Stimulated activated CD8-positive, alpha-beta memory T cell treated with anti-CD3 and anti-CD28 coated beads, Interleukin-4, amount 100 ng/mL, for 48 hours (primary cell): ENCODE results near the gene TFAP2A.

Source experiments
- DNase-seq: peaks from one replicate; pipeline ENCODE4 v3.0.0-alpha.2; 2020

The TFAP2A gene

DNA sequence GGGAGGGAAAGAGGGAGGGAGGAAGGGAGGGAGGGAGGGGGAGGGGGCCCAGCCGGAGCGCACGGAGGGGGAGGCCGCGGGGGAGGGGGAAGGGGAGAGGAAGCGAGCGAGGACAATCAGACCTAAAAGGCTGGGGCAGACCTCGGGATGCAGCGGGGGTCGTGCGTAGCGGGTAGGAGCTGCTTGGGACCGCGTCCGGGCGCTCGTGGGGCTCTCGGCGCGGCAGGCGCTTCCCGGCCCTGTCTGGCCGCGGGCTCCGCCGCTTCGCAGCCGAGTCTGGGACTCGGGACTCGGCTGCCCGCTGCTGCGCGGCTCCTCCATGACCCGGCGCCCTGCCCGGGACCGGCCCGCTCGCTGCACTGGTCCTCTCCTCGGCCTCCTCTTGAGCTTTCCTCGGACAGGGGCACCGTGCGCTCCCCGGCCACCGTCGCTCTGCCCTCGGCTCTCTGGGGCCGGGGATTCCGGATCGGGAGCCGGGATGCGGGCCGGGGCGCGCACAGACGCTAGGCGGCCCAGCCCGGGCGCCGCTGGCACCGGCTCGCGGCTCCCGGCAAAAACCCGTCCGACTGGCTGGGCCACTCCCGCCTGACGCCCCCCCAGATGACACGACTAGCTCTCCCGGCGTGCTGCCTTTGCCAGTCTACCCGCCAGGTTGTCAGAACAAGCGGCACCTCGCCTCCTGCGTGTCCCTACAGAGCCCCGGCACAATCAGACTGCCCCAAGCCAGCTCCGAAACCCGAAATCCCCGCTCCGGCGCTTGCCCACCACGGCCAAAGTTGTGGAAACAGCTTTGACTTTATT lies 2.2 kb downstream of the TFAP2A start:
- DNase-seq = no peak

DNA sequence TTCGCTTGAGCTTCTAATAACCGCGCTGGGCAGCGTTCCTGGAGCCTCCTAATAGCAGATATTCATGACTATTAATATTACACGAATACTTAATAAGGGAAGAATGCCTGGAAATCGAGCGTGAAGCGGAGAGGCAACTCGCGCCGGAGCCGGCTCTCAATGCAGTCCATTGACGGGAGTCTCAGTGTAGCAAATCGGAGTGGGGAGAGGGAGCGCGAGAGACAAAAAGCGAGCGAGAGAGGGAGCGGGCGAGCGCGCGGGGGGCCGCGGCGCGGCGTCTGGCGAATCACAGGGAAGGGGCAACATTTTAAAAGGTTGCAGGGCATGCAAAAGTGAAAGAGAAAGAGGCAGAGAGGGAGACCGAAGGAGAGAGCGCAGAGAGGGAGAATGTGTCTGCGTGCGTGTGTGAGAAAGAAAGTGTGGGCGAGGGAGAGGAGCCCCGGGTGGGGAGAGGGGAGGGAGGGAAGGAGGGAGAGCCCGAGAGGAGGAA lies 2.9 kb downstream of the TFAP2A start:
- DNase-seq = peak; percentile 56

DNA sequence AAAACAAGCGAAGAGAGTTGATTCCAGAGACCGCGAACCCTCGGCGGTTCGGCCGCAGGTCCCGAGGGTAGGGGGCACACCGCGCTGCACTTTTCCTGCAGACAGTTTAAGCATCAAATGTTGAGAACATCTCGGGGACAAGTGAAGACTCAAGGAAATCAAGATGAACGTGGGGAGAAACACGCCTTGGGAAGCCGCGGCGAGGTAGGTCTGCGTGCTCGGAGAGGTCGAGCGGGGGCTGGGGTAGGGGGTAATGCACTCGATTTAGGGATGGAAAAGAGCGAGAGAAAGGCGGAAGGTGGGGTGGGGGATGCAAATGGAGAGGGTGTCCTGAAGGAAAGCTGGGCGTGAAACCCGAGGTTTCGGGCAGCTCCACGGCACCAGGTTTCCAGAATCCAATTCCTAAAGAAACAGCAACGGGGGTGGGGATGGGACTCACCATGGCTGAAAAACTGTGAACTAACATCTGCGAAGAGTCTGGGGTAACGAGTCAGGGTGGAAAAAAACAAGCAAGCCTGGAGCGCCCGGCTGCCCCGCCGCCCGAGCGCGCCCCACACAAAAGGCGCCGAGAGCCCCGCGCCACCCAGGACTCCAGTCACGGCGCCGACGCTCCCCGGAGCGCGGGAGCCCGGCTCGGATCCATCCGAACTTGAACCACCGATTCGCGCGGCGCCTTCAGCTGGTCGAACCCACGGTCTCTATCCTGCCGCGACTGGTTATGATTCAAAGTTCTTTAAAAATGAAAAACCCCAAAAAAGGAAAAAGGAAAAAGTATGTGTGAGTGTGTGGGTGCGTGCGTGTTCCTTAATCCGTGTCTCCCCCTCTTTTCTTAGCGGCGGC lies 3.5 kb downstream of the TFAP2A start:
- no peak for DNase-seq

DNA sequence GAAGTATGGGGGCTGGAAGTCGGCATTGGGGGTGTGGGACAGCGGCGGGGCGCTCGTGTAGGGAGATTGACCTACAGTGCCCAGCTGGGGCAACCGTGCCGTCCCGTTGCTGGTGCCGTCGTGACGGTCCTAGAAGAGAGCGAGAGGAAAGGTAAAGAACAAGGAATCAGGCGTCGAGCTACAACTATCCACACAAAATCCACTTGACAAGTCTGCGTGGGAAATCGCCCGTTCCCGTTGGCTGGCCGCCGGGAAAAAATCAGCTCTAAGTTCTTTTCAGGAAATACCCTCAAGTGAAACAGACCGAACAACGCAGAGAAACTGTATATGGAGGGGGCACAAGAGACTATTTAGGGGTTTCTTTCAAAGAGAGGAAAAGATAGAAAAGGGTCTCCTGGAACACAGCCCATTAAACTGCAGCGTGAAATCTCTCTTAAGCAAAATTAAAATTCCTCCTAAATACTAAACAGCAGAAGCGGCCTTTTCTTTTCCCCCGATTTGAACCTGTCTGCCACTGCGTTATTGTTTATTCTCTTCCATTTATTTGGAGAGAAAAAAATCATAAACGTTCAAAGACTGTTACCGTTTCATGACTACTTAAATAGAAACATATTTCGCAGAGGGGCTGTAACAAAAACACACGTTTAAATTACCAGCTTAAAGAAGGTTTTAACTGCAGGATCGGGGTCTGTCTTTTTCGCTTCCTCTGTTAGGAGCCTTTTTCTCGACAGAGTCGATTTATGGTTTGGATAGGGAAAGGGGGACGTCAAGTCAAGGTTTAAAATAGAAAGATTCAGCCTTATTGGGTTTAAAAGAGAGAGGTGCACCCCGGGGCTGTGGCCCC lies 4.4 kb downstream of the TFAP2A start:
- no peak for DNase-seq

DNA sequence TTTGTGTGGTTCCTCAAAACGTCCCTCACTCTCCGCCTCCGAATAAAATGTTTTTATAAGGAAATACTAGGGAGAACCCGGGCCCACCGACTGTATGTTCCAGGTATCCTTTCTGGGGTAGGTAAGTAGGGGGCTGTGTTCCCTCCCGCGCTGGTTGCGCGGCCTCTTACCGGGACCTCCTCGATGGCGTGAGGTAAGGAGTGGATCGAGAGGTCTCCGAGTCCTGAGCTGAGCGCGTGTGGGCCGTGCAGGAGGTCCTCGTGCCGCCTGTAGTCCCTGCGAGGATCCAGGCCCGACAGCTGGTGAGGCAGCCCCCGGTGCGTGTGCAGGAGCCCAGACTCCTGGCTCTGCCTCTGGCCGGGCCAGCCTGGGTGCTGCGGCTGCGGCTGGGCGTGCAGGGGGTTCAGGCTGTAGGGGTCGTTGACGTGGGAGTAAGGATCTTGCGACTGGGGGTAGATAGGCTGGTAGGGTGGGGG lies 5.1 kb downstream of the TFAP2A start:
- DNase-seq = no peak

DNA sequence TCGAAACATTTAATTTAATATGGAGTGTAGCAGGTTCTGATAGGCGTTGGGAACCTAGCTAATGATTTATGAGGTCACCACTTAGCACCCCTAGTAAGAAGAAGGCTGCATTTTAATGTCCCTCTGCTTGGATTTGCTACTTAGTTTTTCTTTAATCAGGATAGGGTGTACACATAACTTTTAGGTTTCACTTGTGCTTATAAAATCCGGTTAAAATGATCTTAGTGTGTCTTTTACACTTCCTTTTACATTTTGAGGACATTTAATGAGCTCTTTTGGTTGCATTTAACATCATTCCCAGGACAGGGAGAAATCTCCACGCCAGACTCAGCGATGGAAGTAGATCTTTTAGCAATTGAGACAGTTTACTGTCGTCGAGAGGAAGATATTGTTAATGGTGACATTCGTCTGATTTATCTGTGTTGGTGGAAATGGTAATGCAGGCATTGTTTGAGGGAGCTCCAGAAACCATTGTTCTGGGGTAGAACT lies 5.6 kb downstream of the TFAP2A start:
- no peak for DNase-seq

DNA sequence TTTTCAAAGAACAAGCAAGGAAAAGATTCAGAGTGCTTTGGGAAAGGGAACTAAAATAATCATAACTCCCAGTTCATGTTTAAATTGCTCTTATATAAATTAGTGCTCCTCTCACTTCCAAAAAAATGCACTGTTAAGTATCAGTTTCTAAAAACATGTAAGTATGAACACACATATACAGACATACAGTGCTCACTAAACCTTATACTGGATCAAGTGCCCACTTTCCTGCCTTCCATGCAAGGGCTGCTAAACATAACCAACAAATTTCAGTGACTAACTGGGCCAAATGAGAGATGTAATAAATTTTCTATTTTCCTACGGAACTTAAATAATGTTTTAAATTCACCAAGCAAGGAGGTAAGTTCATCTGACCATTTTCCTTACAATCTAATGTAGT lies 6.4 kb downstream of the TFAP2A start:
- DNase-seq = no peak

DNA sequence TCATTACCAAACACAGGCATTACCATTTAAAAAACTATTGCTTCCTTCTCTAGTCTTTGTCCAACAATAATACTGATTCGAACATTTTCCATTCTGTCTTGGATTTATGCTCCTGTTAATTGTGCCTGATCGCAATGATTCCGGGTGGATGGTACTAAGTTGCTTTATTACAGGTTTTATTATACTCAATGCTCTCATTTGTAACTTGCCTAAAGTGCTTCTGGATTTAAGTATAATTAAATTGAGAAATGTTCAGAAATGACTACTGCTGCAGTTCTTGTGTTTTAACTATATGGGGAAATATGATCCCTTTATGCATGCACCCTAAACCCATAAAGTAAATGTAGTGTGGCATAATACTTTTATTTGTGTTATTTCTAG lies 7.2 kb downstream of the TFAP2A start:
- no peak for DNase-seq

DNA sequence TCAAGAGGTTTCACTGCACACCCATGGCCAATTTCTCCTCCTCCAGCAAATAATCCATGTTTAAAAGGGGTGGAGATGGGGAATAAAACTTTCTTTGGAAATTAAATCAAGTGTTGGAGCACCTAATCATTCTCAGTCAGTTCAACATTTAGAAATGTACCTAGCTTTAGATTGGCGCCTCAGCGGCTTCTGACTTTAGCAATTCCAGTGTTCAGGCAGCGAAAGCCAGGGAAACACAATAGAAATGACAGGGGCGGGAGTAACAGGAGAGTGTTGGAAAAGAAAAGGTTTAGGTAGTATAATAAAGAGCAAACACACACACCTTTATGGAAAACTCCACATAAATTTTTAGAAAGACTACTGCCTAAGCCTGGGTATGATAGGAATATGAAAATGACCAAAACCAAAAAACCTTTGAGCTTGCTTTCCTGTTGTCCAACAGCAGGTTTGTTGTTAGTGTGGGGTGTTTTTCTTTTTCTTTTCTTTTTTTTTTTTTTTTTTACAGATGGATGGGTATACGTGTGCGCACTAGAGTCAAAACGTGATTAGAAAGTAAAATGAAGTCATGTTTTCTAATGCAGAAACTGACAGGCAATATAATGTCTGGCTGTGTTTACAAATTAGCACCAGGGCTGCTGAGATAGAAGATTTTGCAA lies 7.7 kb downstream of the TFAP2A start:
- DNase-seq = no peak

DNA sequence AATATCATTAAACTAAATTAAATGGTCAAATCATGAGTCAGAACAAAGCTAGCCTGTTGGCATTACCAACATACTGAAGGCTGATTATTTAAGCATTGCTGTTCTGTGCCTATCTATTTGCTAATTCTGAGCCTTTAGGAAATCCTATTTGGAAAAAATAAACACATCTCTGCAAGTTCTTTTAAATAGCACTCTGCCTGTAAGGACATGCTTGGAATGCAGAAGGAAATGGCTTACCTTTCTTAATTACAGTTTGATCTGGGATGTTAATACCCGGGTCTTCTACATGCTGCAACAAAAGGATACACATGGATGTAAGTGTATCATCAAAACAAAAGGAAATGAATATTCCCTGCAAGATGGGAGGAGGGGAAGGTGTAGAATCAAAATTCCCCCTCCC lies 8.3 kb downstream of the TFAP2A start:
- DNase-seq = no peak

DNA sequence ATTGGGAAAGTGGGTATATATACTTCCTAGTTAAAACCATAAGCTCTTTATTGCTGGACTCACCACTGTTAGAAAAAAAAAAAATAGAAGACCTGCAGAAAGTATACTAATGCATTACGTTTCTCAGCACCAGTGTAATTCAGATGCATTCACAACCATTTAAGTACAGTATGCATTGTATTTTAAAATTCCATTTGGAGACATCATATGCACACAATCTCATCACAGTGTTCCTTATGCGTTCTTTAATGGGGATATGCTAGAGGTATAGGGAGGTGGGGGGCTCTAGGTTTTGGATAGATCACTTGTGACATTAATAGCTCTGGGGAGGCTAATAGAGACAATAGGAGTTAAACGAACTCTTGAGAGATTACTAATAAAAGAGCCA lies 9.4 kb downstream of the TFAP2A start:
- DNase-seq = no peak

DNA sequence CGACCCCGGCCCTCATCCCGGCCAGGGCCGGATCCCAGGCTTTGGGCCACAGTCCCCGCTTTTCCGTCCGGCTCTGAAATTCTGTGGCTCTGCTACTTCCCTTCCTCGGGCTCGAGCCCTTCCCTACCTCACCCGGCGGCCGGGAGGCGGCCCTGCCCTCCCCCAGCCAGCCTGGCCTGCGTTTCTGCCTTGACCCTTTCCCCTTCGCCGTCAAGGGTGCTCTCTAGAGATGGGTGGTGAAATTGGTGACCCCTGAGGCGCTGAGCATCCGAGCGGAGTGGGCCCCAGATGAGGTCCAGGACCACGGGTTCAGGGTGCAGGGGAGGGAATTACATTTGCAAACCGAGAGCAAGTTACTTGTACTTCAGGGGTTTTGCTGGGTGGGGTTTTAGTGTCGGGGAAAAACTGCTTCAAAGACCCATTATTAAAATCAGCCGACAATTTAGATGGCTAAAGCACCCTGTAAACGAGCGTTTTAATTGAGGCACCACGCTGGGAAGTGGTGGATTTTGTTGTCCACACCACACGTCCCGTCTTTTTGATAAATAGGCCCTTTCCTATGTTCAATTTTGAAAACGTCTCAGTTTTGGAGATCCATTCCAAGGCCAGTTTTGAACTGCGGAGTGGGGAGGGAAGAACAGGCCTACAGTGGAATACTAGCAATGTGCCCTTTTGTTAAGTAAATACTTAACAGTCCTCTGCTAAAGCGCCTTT lies 9.9 kb downstream of the TFAP2A start:
- DNase-seq = no peak

DNA sequence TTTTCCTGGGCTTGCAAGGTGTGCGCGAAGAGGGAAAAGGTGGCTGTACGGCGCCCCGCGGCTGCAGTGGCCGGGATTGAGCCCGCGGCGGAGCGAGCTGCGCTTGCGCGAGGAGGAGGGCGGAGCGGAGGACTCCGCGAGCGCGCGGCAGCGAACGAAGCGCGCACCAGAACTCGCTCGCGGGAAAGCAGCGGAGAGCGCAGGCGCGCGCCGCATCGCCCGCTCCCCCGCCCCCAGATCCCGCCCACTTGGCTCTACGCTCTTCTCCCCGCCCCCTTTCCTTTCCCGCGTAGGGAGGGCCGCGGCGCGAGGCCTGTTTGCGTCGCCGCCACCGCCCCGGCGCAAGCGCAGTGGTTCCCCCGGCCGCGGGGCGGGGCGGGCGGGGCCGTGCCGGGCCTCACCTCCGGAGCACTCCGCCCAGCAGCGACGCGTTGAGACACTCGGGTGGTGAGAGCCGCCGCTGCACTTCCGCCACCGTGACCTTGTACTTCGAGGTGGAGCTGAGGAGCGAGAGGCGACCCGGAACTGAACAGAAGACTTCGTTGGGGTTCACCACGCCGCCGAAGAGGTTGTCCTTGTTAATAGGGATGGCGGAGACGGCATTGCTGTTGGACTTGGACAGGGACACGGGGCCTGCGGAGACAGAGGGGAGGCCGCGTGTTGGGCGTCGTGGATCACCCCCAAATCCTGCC lies 10.6 kb downstream of the TFAP2A start:
- peak; percentile 88 for DNase-seq

DNA sequence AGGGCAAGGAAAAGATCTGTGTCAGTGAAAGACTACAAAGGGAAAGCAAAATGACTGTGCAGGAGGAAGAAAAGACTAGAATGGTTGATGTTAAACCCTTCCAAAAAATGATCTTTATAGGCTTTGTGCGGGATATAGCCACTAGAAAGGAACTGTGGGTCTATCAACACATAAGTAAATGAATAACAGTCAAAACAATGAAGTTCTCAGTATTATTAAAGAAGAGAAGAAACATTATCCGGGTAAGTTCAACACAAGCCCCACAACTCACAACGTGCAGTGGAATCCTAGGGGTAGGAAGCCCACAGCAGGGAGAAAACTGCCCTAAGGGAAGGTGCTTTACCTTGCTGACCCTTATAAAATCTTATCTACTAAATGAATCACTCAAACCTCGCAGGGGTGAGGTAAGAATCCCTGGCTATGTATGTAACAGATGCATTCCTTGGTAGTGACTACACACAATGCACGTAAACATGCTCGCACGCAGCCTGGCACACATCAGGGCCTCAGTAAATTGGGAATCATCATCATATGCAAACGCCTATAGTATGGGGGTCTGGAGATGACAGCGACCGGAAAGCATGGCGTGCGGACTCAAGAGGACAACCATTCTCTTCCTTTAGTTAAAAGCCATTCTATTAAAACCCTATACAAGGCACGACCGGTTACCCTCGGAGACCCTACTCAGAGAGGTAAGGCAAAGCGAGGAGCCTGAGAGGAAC lies 11.3 kb downstream of the TFAP2A start:
- DNase-seq = no peak

DNA sequence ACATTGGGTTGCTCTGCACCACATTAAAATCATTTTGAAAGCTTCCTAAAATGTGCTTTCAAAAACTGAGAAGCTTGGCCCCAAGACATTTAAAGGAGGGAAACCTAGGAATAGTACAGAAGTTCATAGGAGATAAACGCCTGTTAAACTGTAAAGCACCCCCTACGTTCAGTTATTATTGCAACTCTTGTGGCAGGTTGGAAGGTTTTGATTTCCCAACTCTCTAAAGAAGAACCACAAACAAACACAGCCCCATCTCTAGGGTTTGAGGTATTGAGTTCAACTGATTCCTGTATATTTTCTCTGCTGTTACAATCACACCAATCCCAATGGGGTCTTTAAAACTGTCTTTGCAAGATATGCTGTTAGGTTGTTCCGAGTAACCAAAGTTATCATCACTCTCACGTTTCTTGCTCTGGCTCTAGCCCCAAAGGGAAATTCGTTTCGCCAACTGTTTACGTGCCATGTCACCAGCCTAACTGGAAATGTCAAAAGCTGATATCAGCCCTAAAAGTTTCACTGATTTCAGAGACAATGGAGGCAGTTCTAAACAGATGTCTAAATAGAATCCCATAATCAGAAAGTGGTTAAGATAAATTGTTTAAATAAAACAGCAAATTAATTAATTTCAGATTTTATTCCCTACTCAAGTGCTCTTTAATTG lies 12.1 kb downstream of the TFAP2A start:
- DNase-seq = no peak

DNA sequence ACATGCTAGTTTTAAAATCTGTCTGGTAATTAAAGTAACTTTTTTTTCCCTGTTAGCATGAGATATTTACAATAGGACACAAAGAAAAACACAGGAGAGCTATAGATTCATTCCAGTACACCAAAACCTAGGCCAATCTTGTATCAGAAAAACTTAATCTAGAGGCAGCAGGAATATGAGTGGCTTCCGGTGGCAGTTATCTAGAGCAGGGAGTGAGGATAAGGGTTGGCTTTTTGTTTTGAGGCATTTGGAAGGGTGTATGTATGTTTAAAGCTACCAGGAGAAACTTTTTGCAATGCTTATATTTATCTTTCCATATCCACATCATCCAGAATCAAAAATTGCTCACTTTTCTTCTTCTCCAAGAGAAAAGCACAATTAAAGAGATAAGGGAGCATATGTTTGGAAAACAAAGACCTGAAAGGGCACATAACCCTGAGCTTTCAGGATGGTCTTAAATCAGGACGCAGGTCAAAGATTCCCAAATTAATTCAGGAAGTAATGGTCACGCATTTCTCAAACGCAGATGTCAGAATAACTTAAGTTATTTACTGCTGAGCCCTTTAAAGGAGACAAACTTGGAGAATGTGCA lies 13.1 kb downstream of the TFAP2A start:
- no peak for DNase-seq

DNA sequence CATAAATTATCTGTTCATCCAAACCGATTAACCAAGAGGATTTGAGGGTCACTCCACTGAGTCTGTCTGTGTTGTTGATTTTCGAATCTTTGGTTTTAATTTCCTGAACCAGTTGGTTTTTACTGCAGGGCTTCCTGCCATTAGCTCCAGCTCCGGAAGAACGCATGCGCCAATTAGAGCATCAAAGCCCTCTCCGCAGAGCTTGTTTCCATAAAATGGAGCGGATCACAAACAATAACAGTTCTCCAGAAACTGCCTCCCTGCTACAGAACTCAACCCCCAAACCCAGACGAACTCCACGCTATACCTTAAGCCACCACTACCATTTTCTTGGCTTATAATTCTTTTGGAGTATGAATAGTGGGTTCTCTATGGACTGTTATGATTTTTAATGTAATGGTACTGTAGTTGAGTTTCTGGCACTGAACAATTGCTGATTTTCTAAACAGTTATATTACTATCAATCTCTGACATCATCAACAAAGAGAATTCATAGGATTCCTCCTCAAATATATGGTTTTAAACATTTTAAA lies 13.8 kb downstream of the TFAP2A start:
- DNase-seq = no peak

DNA sequence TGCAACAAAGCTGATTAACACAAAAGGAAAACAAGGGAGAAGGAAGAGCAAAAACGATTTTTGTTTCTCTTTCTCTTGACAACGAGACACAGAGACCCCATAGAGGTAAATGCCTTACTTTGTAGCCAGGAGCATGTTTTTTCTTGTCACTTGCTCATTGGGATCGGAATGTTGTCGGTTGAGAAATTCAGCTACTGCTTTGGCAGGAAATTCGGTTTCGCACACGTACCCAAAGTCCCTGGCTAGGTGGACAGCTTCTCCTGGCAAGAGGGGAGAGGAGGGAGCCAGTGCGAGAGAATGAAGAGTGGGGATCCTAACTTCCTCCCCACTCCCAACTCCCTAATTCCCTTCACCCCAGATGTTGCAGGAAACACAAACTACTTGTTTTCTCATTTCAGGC lies 14.5 kb downstream of the TFAP2A start:
- no peak for DNase-seq

DNA sequence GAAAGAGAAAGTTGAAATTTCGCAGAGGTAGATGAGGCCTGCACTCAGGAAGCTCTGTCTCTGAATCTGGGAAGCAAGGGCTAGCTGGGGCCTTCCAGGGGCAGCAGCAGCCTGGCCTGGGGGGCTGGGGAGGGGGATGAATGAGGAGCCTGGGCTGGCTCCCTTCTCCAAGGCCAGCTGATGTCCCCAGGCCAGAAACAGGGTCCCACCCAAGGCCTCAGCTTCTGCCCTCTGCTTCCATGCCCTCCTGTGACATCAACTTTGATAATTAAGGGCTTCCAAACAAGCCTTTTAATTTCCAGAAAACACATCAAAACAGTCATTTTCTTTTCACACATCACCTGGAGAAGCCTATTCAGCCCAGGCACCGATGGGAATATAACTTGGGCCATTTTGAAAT lies 15.4 kb downstream of the TFAP2A start:
- no peak for DNase-seq
